A673 (cell line): ENCODE results near the gene CAMK1. TPM values are rescaled to one million over a fixed set of nuclear protein-coding genes. Genes with fewer than 3 reads are reported as not detected.

ENCODE experiments used
- BruUV-seq: library from RNA; stranded (reverse); fragments of 400-500 nt; replicated peaks from 2 replicates; lab custom pipeline; 2021; lab: Mats Ljungman, UMichigan
- CTCF ChIA-PET: fragments of 300-600 bp; sonication (Branson Sonifier 250); formaldehyde crosslinking; loops from one replicate; lab custom pipeline; 2022; ENCODE audit warnings: antibody characterized with exemption; lab: Charles Lee
- POLR2A ChIA-PET: fragments of 300-600 bp; sonication (Branson Sonifier 250); formaldehyde crosslinking; loops from one replicate; lab custom pipeline; 2022; ENCODE audit warnings: antibody characterized with exemption; ENCODE audit not compliant: low non-redundant PET; lab: Charles Lee
- DNase-seq: peaks from one replicate; pipeline ENCODE4 v3.0.0-alpha.2; 2015; ENCODE audit warnings: low spot score
- H3K27ac ChIP-seq: fragments of 200-600 bp; sonication (generic); 2 replicates; pipeline ENCODE4 v1.5.1; 2016; ENCODE audit warnings: mixed run types, low read depth, mild to moderate bottlenecking, mixed read lengths, antibody characterized with exemption, low read length; ENCODE audit not compliant: poor library complexity, severe bottlenecking
- H3K27me3 ChIP-seq: fragments of 200-600 bp; sonication (generic); replicated peaks from 2 replicates; pipeline ENCODE4 v1.6.1; 2017; ENCODE audit warnings: mixed run types, low read depth, mild to moderate bottlenecking, mixed read lengths, antibody characterized with exemption, low read length; ENCODE audit not compliant: insufficient read depth, poor library complexity
- H3K36me3 ChIP-seq: fragments of 200-600 bp; sonication (generic); 2 replicates; pipeline ENCODE4 v1.6.1; 2016; ENCODE audit warnings: mixed run types, mild to moderate bottlenecking, mixed read lengths, antibody characterized with exemption, low read length; ENCODE audit not compliant: insufficient read depth, poor library complexity, severe bottlenecking
- H3K4me1 ChIP-seq: fragments of 200-600 bp; sonication (generic); 2 replicates; pipeline ENCODE4 v1.6.1; 2017; ENCODE audit warnings: mixed run types, mild to moderate bottlenecking, mixed read lengths, antibody characterized with exemption, low read length; ENCODE audit not compliant: insufficient read depth, poor library complexity, severe bottlenecking
- H3K4me3 ChIP-seq: fragments of 200-600 bp; sonication (generic); 2 replicates; pipeline ENCODE4 v1.5.1; 2016; ENCODE audit warnings: low read depth, mixed run types, mild to moderate bottlenecking, mixed read lengths, low read length; ENCODE audit not compliant: poor library complexity, severe bottlenecking
- H3K9me3 ChIP-seq: fragments of 200-600 bp; sonication (generic); 2 replicates; pipeline ENCODE4 v1.6.1; 2016; ENCODE audit warnings: mixed run types, low read depth, mild to moderate bottlenecking, mixed read lengths, antibody characterized with exemption, low read length; ENCODE audit not compliant: poor library complexity, severe bottlenecking
- EZH2 ChIP-seq: fragments of 200-600 bp; sonication (generic); IDR thresholded peaks from 2 replicates; pipeline ENCODE4 v1.6.1; 2017; ENCODE audit warnings: borderline replicate concordance, low read depth, mild to moderate bottlenecking, mixed read lengths, antibody characterized with exemption, low read length; ENCODE audit not compliant: poor library complexity, severe bottlenecking
- intact Hi-C: fragments of 100-400 bp; cut with micrococcal nuclease; formaldehyde crosslinking; loops from one replicate; pipeline ENCODE4 v1.10.0; 2022; ENCODE audit not compliant: unreplicated experiment
- total RNA-seq: library from RNA; stranded (reverse); gene quantifications from 2 replicates; pipeline ENCODE4 v1.2.3, GENCODE V29; 2021
- TF ChIP-seq, protein P1 (sequence below): fragments of 300-800, 200-600 bp; sonication (generic); conservative IDR thresholded peaks from 2 replicates; pipeline ENCODE4 v1.5.1; 2017; ENCODE audit warnings: low read depth, mild to moderate bottlenecking, antibody characterized with exemption, low read length, moderate library complexity, mixed read lengths

Gene CAMK1
- total RNA-seq, 1 experiment from 2014 or later = 26.7 TPM

DNA sequence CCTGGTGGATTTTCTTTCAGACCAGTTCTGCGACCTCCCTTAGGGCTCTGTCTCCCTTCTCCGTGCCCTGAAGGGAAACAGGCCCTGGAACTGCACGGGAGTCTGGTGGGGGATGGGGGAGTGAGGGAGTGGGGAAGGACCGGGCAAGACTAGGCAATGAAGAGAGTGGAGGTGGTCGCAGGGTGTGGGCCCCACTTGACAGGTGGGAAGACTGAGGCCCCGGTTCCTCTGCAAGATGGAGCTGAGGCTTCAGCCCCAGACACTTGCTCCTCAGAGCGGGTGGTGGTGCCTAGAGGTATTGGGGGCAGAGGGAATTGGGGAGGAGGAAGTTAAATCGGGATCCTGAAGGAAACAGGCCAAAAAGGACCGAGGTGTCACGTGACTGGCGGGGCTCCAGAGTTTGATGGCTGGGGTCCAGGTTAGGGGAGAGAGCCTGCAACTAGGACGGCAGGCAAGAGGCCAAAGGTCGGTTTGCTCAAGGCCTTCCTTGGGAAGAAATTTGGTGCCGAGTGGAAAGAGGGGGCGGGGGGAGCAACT is 597 bp upstream of the CAMK1 start:
- Histone ChIP-seq H3K36me3 (no peaks in the 10 kb centered on the region), H3K4me1 (peaks cover 10% of the 10 kb centered on the region), H3K27ac (peak overlapping the region; percentile 80), H3K27me3 (no peaks in the 10 kb centered on the region), H3K4me3 (peak overlapping the region; percentile 90), H3K9me3 (no peaks in the 10 kb centered on the region)
- intact Hi-C loops = no loop called here
- no TSS peak for BruUV-seq
- no peak for DNase-seq
- POLR2A ChIA-PET = no interaction called here
- CTCF ChIA-PET = interaction anchor here (0.5 kb wide), 1 partner anchor 1904 kb away, joined by 4 read pairs; no protein-coding TSS in a partner anchor
- TF ChIP-seq, protein P1, sequence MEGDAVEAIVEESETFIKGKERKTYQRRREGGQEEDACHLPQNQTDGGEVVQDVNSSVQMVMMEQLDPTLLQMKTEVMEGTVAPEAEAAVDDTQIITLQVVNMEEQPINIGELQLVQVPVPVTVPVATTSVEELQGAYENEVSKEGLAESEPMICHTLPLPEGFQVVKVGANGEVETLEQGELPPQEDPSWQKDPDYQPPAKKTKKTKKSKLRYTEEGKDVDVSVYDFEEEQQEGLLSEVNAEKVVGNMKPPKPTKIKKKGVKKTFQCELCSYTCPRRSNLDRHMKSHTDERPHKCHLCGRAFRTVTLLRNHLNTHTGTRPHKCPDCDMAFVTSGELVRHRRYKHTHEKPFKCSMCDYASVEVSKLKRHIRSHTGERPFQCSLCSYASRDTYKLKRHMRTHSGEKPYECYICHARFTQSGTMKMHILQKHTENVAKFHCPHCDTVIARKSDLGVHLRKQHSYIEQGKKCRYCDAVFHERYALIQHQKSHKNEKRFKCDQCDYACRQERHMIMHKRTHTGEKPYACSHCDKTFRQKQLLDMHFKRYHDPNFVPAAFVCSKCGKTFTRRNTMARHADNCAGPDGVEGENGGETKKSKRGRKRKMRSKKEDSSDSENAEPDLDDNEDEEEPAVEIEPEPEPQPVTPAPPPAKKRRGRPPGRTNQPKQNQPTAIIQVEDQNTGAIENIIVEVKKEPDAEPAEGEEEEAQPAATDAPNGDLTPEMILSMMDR = no peak
- no peak for TF ChIP-seq EZH2

DNA sequence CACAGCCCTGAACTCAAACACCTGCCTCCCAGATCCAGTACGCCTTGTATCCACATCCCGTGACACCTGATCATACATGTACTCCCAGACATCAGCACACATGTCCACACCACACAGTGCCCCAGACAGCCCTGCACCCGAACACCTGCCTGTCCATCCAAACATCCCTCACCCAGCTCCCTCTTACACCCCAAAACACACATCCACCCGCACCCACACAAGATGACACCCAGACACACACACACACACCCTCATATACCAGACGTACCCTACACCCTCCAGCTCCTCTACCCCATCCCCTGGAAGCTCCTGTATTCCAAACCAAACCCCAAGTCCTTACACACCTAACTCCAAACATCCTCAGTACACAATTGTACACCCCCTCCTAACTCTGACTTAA is 735 bp downstream of the CAMK1 start:
- no peak for DNase-seq
- intact Hi-C loops = no loop called here
- no TSS peak for BruUV-seq
- ChIA-PET CTCF (no interaction called here), POLR2A (interaction anchor here (0.7 kb wide), 1 partner anchor 10 kb away, joined by 5 read pairs; no protein-coding TSS in a partner anchor)
- Histone ChIP-seq H3K27ac (peak overlapping the region; percentile 80), H3K36me3 (no peaks in the 10 kb centered on the region), H3K9me3 (no peaks in the 10 kb centered on the region), H3K4me3 (peak overlapping the region; percentile 90), H3K27me3 (no peaks in the 10 kb centered on the region), H3K4me1 (peaks cover 10% of the 10 kb centered on the region)
- TF ChIP-seq, protein P1 = no peak
- TF ChIP-seq EZH2 = no peak

DNA sequence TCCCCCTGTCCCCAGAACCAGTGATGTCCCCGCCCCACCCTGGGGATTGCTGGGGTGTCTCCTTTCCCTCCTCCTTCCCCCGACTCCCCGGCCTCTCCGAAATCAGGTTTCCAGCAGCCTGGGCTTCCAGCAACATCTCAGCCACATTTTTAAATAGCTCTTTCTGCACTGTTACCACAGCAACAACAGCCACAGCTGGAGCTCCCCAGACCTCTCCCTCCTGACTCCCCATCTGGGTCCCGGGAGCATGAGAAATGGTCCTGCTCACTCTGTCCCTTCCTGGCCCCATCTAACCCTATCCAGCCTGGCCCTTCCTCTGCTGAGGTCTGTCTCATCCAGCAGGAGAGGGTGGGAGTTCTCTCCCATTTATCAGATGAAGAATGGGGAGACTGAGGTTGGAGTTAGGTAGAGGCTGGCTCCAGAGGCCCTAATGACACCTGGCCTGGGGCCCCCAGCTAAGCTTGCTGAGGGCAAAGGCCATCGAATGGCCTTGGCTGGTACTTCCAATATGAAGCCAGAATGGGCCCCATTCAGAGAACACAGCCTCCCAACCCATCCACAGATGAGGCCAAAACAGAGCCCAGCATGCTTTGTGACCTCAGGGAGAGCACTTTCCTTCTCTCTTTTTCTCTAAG is 1.5 kb downstream of the CAMK1 start:
- no peaks in the 10 kb centered on the region for H3K36me3 ChIP-seq
- peaks cover 10% of the 10 kb centered on the region for H3K4me1 ChIP-seq
- ChIA-PET POLR2A (interaction anchor here (0.7 kb wide), 1 partner anchor 9 kb away, joined by 5 read pairs; no protein-coding TSS in a partner anchor), CTCF (no interaction called here)
- H3K27me3 ChIP-seq = no peaks in the 10 kb centered on the region
- no peak overlapping the region for H3K4me3 ChIP-seq
- intact Hi-C loops = no loop called here
- no peak for DNase-seq
- H3K27ac ChIP-seq = no peak overlapping the region
- BruUV-seq = no TSS peak
- TF ChIP-seq EZH2 = no peak
- TF ChIP-seq, protein P1 = no peak
- H3K9me3 ChIP-seq = no peaks in the 10 kb centered on the region
